Measurements from ENCODE around the gene HYAL1.

HYAL1 gene

GRCh38 chr3:50258029-50258680 lies 45.2 kb downstream of the HYAL1 start:
- DNase-seq, result no peak

GRCh38 chr3:50256978-50257890 lies 46.1 kb downstream of the HYAL1 start:
- DNase-seq, result peak; percentile 16

- DNase-seq, result no peak
Observed at GRCh38 chr3:50255251-50255615, 48.1 kb downstream of the HYAL1 start.

GRCh38 chr3:50254577-50255250 lies 48.7 kb downstream of the HYAL1 start:
- DNase-seq, result no peak

- no peak for DNase-seq
Observed at GRCh38 chr3:50251220-50251619, 52.2 kb downstream of the HYAL1 start.

- no peak for DNase-seq
Observed at GRCh38 chr3:50250514-50250913, 52.9 kb downstream of the HYAL1 start.
